ENCODE results near the gene BORCS8.

Gene BORCS8

GRCh38 chr19:19165396-19165795 is 26.6 kb downstream of the BORCS8 start:
- H3K4me1 ChIP-seq (ENCODE audit: control insufficient read depth, insufficient read depth, low read length) = peaks cover 6% of the 10 kb centered on the region
- no peak overlapping the region for H3K27ac ChIP-seq (ENCODE audit: insufficient read depth, low read depth, low read length, poor library complexity, severe bottlenecking)
- WGBS, 2 experiments = 87 to 90% methylated on average over 1 of the region's 1 CpG
- no peaks in the 10 kb centered on the region for H3K9me3 ChIP-seq (ENCODE audit: control insufficient read depth, low read length)
- no peaks in the 10 kb centered on the region for H3K36me3 ChIP-seq (ENCODE audit: control insufficient read depth, insufficient read depth, low read length)
- H3K27me3 ChIP-seq (ENCODE audit: control insufficient read depth, insufficient read depth, low read length, poor library complexity, severe bottlenecking) = peaks cover 18% of the 10 kb centered on the region
- H3K4me3 ChIP-seq (ENCODE audit: insufficient read depth, low read depth, low read length) = no peak overlapping the region

- WGBS, 2 experiments = 91 to 93% methylated on average over 7 of the region's 7 CpGs
- no peaks in the 10 kb centered on the region for H3K4me1 ChIP-seq (ENCODE audit: control insufficient read depth, insufficient read depth, low read length)
- no peaks in the 10 kb centered on the region for H3K36me3 ChIP-seq (ENCODE audit: control insufficient read depth, insufficient read depth, low read length)
- H3K27me3 ChIP-seq (ENCODE audit: control insufficient read depth, insufficient read depth, low read length, poor library complexity, severe bottlenecking) = no peaks in the 10 kb centered on the region
- no peaks in the 10 kb centered on the region for H3K9me3 ChIP-seq (ENCODE audit: control insufficient read depth, low read length)
- H3K27ac ChIP-seq (ENCODE audit: insufficient read depth, low read depth, low read length, poor library complexity, severe bottlenecking) = no peak overlapping the region
- no peak overlapping the region for H3K4me3 ChIP-seq (ENCODE audit: insufficient read depth, low read depth, low read length)
Observed at GRCh38 chr19:19162495-19162894, 29.5 kb downstream of the BORCS8 start.

GRCh38 chr19:19160461-19161035 is 31.4 kb downstream of the BORCS8 start:
- Histone ChIP-seq H3K4me1 (ENCODE audit: control insufficient read depth, insufficient read depth, low read length) (no peaks in the 10 kb centered on the region), H3K4me3 (ENCODE audit: insufficient read depth, low read depth, low read length) (no peak overlapping the region), H3K27me3 (ENCODE audit: control insufficient read depth, insufficient read depth, low read length, poor library complexity, severe bottlenecking) (no peaks in the 10 kb centered on the region), H3K9me3 (ENCODE audit: control insufficient read depth, low read length) (no peaks in the 10 kb centered on the region), H3K27ac (ENCODE audit: insufficient read depth, low read depth, low read length, poor library complexity, severe bottlenecking) (no peak overlapping the region), H3K36me3 (ENCODE audit: control insufficient read depth, insufficient read depth, low read length) (no peaks in the 10 kb centered on the region)
- 70 to 79% methylated on average over 26 of the region's 26 CpGs for WGBS, 2 experiments

GRCh38 chr19:19159534-19159933 is 32.4 kb downstream of the BORCS8 start:
- 95 to 96% methylated on average over 2 to 4 of the region's 4 CpGs for WGBS, 2 experiments
- no peak overlapping the region for H3K4me3 ChIP-seq (ENCODE audit: insufficient read depth, low read depth, low read length)
- no peaks in the 10 kb centered on the region for H3K36me3 ChIP-seq (ENCODE audit: control insufficient read depth, insufficient read depth, low read length)
- no peaks in the 10 kb centered on the region for H3K9me3 ChIP-seq (ENCODE audit: control insufficient read depth, low read length)
- H3K4me1 ChIP-seq (ENCODE audit: control insufficient read depth, insufficient read depth, low read length) = no peaks in the 10 kb centered on the region
- H3K27me3 ChIP-seq (ENCODE audit: control insufficient read depth, insufficient read depth, low read length, poor library complexity, severe bottlenecking) = no peaks in the 10 kb centered on the region
- no peak overlapping the region for H3K27ac ChIP-seq (ENCODE audit: insufficient read depth, low read depth, low read length, poor library complexity, severe bottlenecking)

GRCh38 chr19:19157808-19158207 is 34.1 kb downstream of the BORCS8 start:
- H3K4me1 ChIP-seq (ENCODE audit: control insufficient read depth, insufficient read depth, low read length) = no peaks in the 10 kb centered on the region
- no peak overlapping the region for H3K4me3 ChIP-seq (ENCODE audit: insufficient read depth, low read depth, low read length)
- H3K27ac ChIP-seq (ENCODE audit: insufficient read depth, low read depth, low read length, poor library complexity, severe bottlenecking) = no peak overlapping the region
- WGBS, 2 experiments = 89% methylated on average over 6 of the region's 6 CpGs
- no peaks in the 10 kb centered on the region for H3K9me3 ChIP-seq (ENCODE audit: control insufficient read depth, low read length)
- no peaks in the 10 kb centered on the region for H3K36me3 ChIP-seq (ENCODE audit: control insufficient read depth, insufficient read depth, low read length)
- H3K27me3 ChIP-seq (ENCODE audit: control insufficient read depth, insufficient read depth, low read length, poor library complexity, severe bottlenecking) = no peaks in the 10 kb centered on the region

- Histone ChIP-seq H3K27ac (ENCODE audit: insufficient read depth, low read depth, low read length, poor library complexity, severe bottlenecking) (no peak overlapping the region), H3K36me3 (ENCODE audit: control insufficient read depth, insufficient read depth, low read length) (no peaks in the 10 kb centered on the region), H3K4me3 (ENCODE audit: insufficient read depth, low read depth, low read length) (no peak overlapping the region), H3K27me3 (ENCODE audit: control insufficient read depth, insufficient read depth, low read length, poor library complexity, severe bottlenecking) (no peaks in the 10 kb centered on the region), H3K4me1 (ENCODE audit: control insufficient read depth, insufficient read depth, low read length) (no peaks in the 10 kb centered on the region), H3K9me3 (ENCODE audit: control insufficient read depth, low read length) (no peaks in the 10 kb centered on the region)
- 87 to 89% methylated on average over 10 of the region's 10 CpGs for WGBS, 2 experiments
Observed at GRCh38 chr19:19155495-19156219, 36.3 kb downstream of the BORCS8 start.

GRCh38 chr19:19154768-19155494 is 37.0 kb downstream of the BORCS8 start:
- H3K36me3 ChIP-seq (ENCODE audit: control insufficient read depth, insufficient read depth, low read length) = no peaks in the 10 kb centered on the region
- no peaks in the 10 kb centered on the region for H3K9me3 ChIP-seq (ENCODE audit: control insufficient read depth, low read length)
- WGBS, 2 experiments = 85 to 92% methylated on average over 6 of the region's 6 CpGs
- H3K27me3 ChIP-seq (ENCODE audit: control insufficient read depth, insufficient read depth, low read length, poor library complexity, severe bottlenecking) = no peaks in the 10 kb centered on the region
- H3K27ac ChIP-seq (ENCODE audit: insufficient read depth, low read depth, low read length, poor library complexity, severe bottlenecking) = no peak overlapping the region
- no peak overlapping the region for H3K4me3 ChIP-seq (ENCODE audit: insufficient read depth, low read depth, low read length)
- H3K4me1 ChIP-seq (ENCODE audit: control insufficient read depth, insufficient read depth, low read length) = no peaks in the 10 kb centered on the region

GRCh38 chr19:19152668-19153384 is 39.1 kb downstream of the BORCS8 start:
- WGBS, 2 experiments = 90 to 91% methylated on average over 13 of the region's 13 CpGs
- Histone ChIP-seq H3K36me3 (ENCODE audit: control insufficient read depth, insufficient read depth, low read length) (no peaks in the 10 kb centered on the region), H3K27ac (ENCODE audit: insufficient read depth, low read depth, low read length, poor library complexity, severe bottlenecking) (no peak overlapping the region), H3K27me3 (ENCODE audit: control insufficient read depth, insufficient read depth, low read length, poor library complexity, severe bottlenecking) (no peaks in the 10 kb centered on the region), H3K9me3 (ENCODE audit: control insufficient read depth, low read length) (no peaks in the 10 kb centered on the region), H3K4me1 (ENCODE audit: control insufficient read depth, insufficient read depth, low read length) (no peaks in the 10 kb centered on the region), H3K4me3 (ENCODE audit: insufficient read depth, low read depth, low read length) (no peak overlapping the region)

- Histone ChIP-seq H3K9me3 (ENCODE audit: control insufficient read depth, low read length) (no peaks in the 10 kb centered on the region), H3K4me1 (ENCODE audit: control insufficient read depth, insufficient read depth, low read length) (no peaks in the 10 kb centered on the region), H3K27me3 (ENCODE audit: control insufficient read depth, insufficient read depth, low read length, poor library complexity, severe bottlenecking) (no peaks in the 10 kb centered on the region), H3K36me3 (ENCODE audit: control insufficient read depth, insufficient read depth, low read length) (no peaks in the 10 kb centered on the region), H3K4me3 (ENCODE audit: insufficient read depth, low read depth, low read length) (no peak overlapping the region), H3K27ac (ENCODE audit: insufficient read depth, low read depth, low read length, poor library complexity, severe bottlenecking) (no peak overlapping the region)
- WGBS, 2 experiments = 85 to 87% methylated on average over 11 of the region's 11 CpGs
Observed at GRCh38 chr19:19151418-19151817, 40.5 kb downstream of the BORCS8 start.

GRCh38 chr19:19149435-19149834 is 42.5 kb downstream of the BORCS8 start:
- 88 to 90% methylated on average over 2 of the region's 2 CpGs for WGBS, 2 experiments
- Histone ChIP-seq H3K4me1 (ENCODE audit: control insufficient read depth, insufficient read depth, low read length) (no peaks in the 10 kb centered on the region), H3K27ac (ENCODE audit: insufficient read depth, low read depth, low read length, poor library complexity, severe bottlenecking) (no peak overlapping the region), H3K9me3 (ENCODE audit: control insufficient read depth, low read length) (no peaks in the 10 kb centered on the region), H3K4me3 (ENCODE audit: insufficient read depth, low read depth, low read length) (no peak overlapping the region), H3K36me3 (ENCODE audit: control insufficient read depth, insufficient read depth, low read length) (no peaks in the 10 kb centered on the region), H3K27me3 (ENCODE audit: control insufficient read depth, insufficient read depth, low read length, poor library complexity, severe bottlenecking) (no peaks in the 10 kb centered on the region)
